ENCODE data around the gene C2orf15. TPM values are rescaled to one million over a fixed set of nuclear protein-coding genes. Genes with fewer than 3 reads are reported as not detected.

Gene C2orf15, protein sequence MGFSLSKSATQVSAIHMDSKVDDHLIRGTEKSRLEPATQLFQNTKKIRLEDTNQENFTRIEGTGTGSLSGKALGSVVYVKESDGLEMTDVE
- polyA plus RNA-seq (0.31 to 0.75 TPM (median 0.48 TPM) in 3 replicates), polyA minus RNA-seq (0.35 to 0.66 TPM in 2 of 3 replicates, not detected in the other)
- polyA plus RNA-seq (2011; ENCODE audit: low read depth): 1.1 TPM
- polyA plus RNA-seq (2011; cell fraction: cytosol; rRNA removed): 0.46 and 0.51 TPM in 2 replicates
- 0.35 and 0.61 TPM in 2 replicates for polyA plus RNA-seq (2011; cell fraction: nucleus; rRNA removed)
- polyA plus RNA-seq (2012; ENCODE audit: low replicate concordance): 0.49 and 0.71 TPM in 2 replicates
- not detected for polyA minus RNA-seq (2011; cell fraction: cytosol; rRNA and poly(A)+ RNA removed)
- polyA minus RNA-seq (2011; cell fraction: nucleus; rRNA and poly(A)+ RNA removed): 0.85 TPM in 1 of 2 replicates, not detected in the other

GRCh38 chr2:99141110-99142108, at the start of gene C2orf15:
C2orf15 (plus strand) TSS chr2:99141707; CDS start chr2:99150559, 8,852 bp downstream.
- FAIRE-seq (no peak), DNase-seq (ENCODE audit: low read depth, low spot score) (peak; percentile 68)
- peaks cover 6% of the 10 kb centered on the region for H3K4me1 ChIP-seq (ENCODE audit: control insufficient read depth, extremely low read depth, insufficient read depth, low read length)
- peak within 1 kb of the TSS; percentile 84 to 92 (median 86) for H3K4me3 ChIP-seq (ENCODE audit: control insufficient read depth in 2 of 3, extremely low read depth in 1 of 3, insufficient read depth in 2 of 3, low read depth in 1 of 3, low read length in 3 of 3)
- peak within 1 kb of the TSS; percentile 84 for H3K27ac ChIP-seq (ENCODE audit: control insufficient read depth, insufficient read depth, low read length)
- H3K27me3 ChIP-seq (ENCODE audit: control insufficient read depth, extremely low read depth, insufficient read depth, low read length): no peaks in the 10 kb centered on the region
- TF ChIP-seq EZH2 (IDR thresholded peaks at IDR 0.05; ENCODE audit: low read length): no peak
- TF ChIP-seq CTCF (optimal IDR thresholded peaks at IDR 0.05 in 1 of 3, IDR thresholded peaks at IDR 0.05 in 1 of 3, conservative IDR thresholded peaks at IDR 0.05 in 1 of 3; ENCODE audit: extremely low read depth in 1 of 3, insufficient read depth in 2 of 3, low read length in 3 of 3): no peak
- peak within 1 kb of the TSS; percentile 95 for H2AFZ ChIP-seq (ENCODE audit: control insufficient read depth, low read length)
- no peaks in the 10 kb centered on the region for H4K20me1 ChIP-seq (ENCODE audit: control insufficient read depth, extremely low read depth, insufficient read depth, low read length)
- H3K9me1 ChIP-seq (ENCODE audit: control insufficient read depth, extremely low read depth, insufficient read depth, low read length): no peaks in the 10 kb centered on the region
- no peaks in the 10 kb centered on the region for H3K9me3 ChIP-seq (ENCODE audit: control insufficient read depth, low read depth, low read length)
- H3K36me3 ChIP-seq (ENCODE audit: control insufficient read depth in 2 of 2, extremely low read depth in 1 of 2, insufficient read depth in 2 of 2, low read length in 2 of 2): no peaks in the 10 kb centered on the region
- H3K4me2 ChIP-seq (ENCODE audit: control insufficient read depth, extremely low read depth, insufficient read depth, low read depth, low read length): peak within 1 kb of the TSS; percentile 96
- peak within 1 kb of the TSS; percentile 85 for H3K9ac ChIP-seq (ENCODE audit: control insufficient read depth, extremely low read depth, insufficient read depth, low read length)
- dilution Hi-C loops (cut with MboI; ENCODE audit: extremely low pct_ligation_motif_present, low sequenced_read_pairs): no loop called here
- H3K79me2 ChIP-seq (ENCODE audit: control insufficient read depth, insufficient read depth, low read length): no peaks in the 10 kb centered on the region

- no peaks in the 10 kb centered on the region for H3K36me3 ChIP-seq (ENCODE audit: control insufficient read depth in 2 of 2, extremely low read depth in 1 of 2, insufficient read depth in 2 of 2, low read length in 2 of 2)
- dilution Hi-C loops (cut with MboI; ENCODE audit: extremely low pct_ligation_motif_present, low sequenced_read_pairs): no loop called here
- H3K79me2 ChIP-seq (ENCODE audit: control insufficient read depth, insufficient read depth, low read length): no peaks in the 10 kb centered on the region
- H3K9ac ChIP-seq (ENCODE audit: control insufficient read depth, extremely low read depth, insufficient read depth, low read length): no peak overlapping the region
- no peaks in the 10 kb centered on the region for H4K20me1 ChIP-seq (ENCODE audit: control insufficient read depth, extremely low read depth, insufficient read depth, low read length)
- DNase-seq (ENCODE audit: low read depth, low spot score) (no peak), FAIRE-seq (no peak)
- H3K27ac ChIP-seq (ENCODE audit: control insufficient read depth, insufficient read depth, low read length): no peak overlapping the region
- no peaks in the 10 kb centered on the region for H3K4me1 ChIP-seq (ENCODE audit: control insufficient read depth, extremely low read depth, insufficient read depth, low read length)
- H3K27me3 ChIP-seq (ENCODE audit: control insufficient read depth, extremely low read depth, insufficient read depth, low read length): no peaks in the 10 kb centered on the region
- no peak overlapping the region for H3K4me3 ChIP-seq (ENCODE audit: control insufficient read depth in 2 of 3, extremely low read depth in 1 of 3, insufficient read depth in 2 of 3, low read depth in 1 of 3, low read length in 3 of 3)
- H3K9me1 ChIP-seq (ENCODE audit: control insufficient read depth, extremely low read depth, insufficient read depth, low read length): no peaks in the 10 kb centered on the region
- H2AFZ ChIP-seq (ENCODE audit: control insufficient read depth, low read length): no peak overlapping the region
- H3K9me3 ChIP-seq (ENCODE audit: control insufficient read depth, low read depth, low read length): no peaks in the 10 kb centered on the region
- TF ChIP-seq EZH2 (IDR thresholded peaks at IDR 0.05; ENCODE audit: low read length) (no peak), CTCF (optimal IDR thresholded peaks at IDR 0.05 in 1 of 3, IDR thresholded peaks at IDR 0.05 in 1 of 3, conservative IDR thresholded peaks at IDR 0.05 in 1 of 3; ENCODE audit: extremely low read depth in 1 of 3, insufficient read depth in 2 of 3, low read length in 3 of 3) (no peak)
- H3K4me2 ChIP-seq (ENCODE audit: control insufficient read depth, extremely low read depth, insufficient read depth, low read depth, low read length): no peak overlapping the region
Observed at GRCh38 chr2:99096728-99097127, 44.8 kb upstream of the C2orf15 start.
